H1 (cell line): ENCODE data around the gene HS1BP3. TPM values are rescaled to one million over a fixed set of nuclear protein-coding genes. Genes with fewer than 3 reads are reported as not detected.

Source experiments
- CTCF ChIA-PET: fragments of 300-600 bp; sonication (Branson Sonifier 250); formaldehyde crosslinking; loops from one replicate; lab custom pipeline; 2021; ENCODE audit not compliant: partially characterized antibody; lab: Charles Lee
- POLR2A ChIA-PET: fragments of 300-600 bp; sonication (Branson Sonifier 250); formaldehyde crosslinking; loops from one replicate; lab custom pipeline; 2021; ENCODE audit warnings: inconsistent platforms; ENCODE audit not compliant: partially characterized antibody; lab: Charles Lee
- DNase-seq, 2 experiments: peaks; one replicate each; pipeline versions ENCODE4 v3.0.0 to v3.0.0-alpha.2; 2010 to 2022; ENCODE audit warnings: low spot score in 2 of 2, low read depth in 1 of 2, mixed read lengths in 1 of 2
- FAIRE-seq: peaks from 2 replicates; lab custom pipeline; 2011; peaks lifted over from hg19 to GRCh38; lab: Jason Lieb, UNC
- H2AFZ ChIP-seq: 2 replicates; pipeline ENCODE4 v1.8.1; 2012; ENCODE audit warnings: low read length, inconsistent platforms
- H2AK5ac ChIP-seq: 2 replicates; pipeline ENCODE4 v1.6.1; 2013; ENCODE audit warnings: low read depth, low read length
- H2BK120ac ChIP-seq: replicated peaks from 2 replicates; pipeline ENCODE3; 2013; ENCODE audit warnings: low read depth, low read length, inconsistent platforms
- H2BK12ac ChIP-seq: 2 replicates; pipeline ENCODE4 v1.6.1; 2013; ENCODE audit warnings: low read depth, low read length
- H2BK15ac ChIP-seq: 2 replicates; pipeline ENCODE4 v1.6.1; 2013; ENCODE audit warnings: low read length
- H2BK20ac ChIP-seq: 2 replicates; pipeline ENCODE4 v1.6.1; 2013; ENCODE audit warnings: low read length
- H2BK5ac ChIP-seq: 2 replicates; pipeline ENCODE4 v1.6.1; 2013; ENCODE audit warnings: low read depth, low read length
- H3K14ac ChIP-seq: 2 replicates; pipeline ENCODE4 v1.6.1; 2013; ENCODE audit warnings: inconsistent platforms; ENCODE audit not compliant: insufficient read length
- H3K18ac ChIP-seq: 2 replicates; pipeline ENCODE4 v1.6.1; 2013; ENCODE audit warnings: low read length; ENCODE audit errors: extremely low read depth
- H3K23ac ChIP-seq: 2 replicates; pipeline ENCODE4 v1.6.1; 2013; ENCODE audit warnings: inconsistent platforms; ENCODE audit not compliant: insufficient read length
- H3K23me2 ChIP-seq: 2 replicates; pipeline ENCODE4 v1.6.1; 2013; ENCODE audit warnings: low read depth, low read length
- H3K27ac ChIP-seq: 2 replicates; pipeline ENCODE4 v1.6.1; 2011; ENCODE audit warnings: low read depth, low read length, inconsistent platforms
- H3K27me3 ChIP-seq, 4 experiments: replicated peaks in 1 of 4; 1 replicate in 1 of 4; 2 replicates in 3 of 4; pipeline versions ENCODE4 v1.6.1 to v1.8.1; 2011 to 2013; ENCODE audit warnings: low read length in 3 of 4, mild to moderate bottlenecking in 3 of 4, inconsistent platforms in 2 of 4, mixed read lengths in 2 of 4, moderate library complexity in 1 of 4; ENCODE audit not compliant: control insufficient read depth in 3 of 4, insufficient read depth in 3 of 4; ENCODE audit errors: extremely low read depth in 1 of 4
- H3K36me3 ChIP-seq, 4 experiments: 2 replicates each; pipeline versions ENCODE4 v1.6.1 to v1.8.1; 2011 to 2013; ENCODE audit warnings: mild to moderate bottlenecking in 4 of 4, low read length in 3 of 4, moderate library complexity in 2 of 4, control low read depth in 1 of 4, inconsistent platforms in 1 of 4; ENCODE audit not compliant: insufficient read depth in 4 of 4, control insufficient read depth in 2 of 4
- H3K4ac ChIP-seq: replicated peaks from 2 replicates; pipeline ENCODE3; 2013; ENCODE audit warnings: low read length, low read depth, mixed read lengths, inconsistent platforms; ENCODE audit not compliant: insufficient read length
- H3K4me1 ChIP-seq, 4 experiments: replicated peaks in 1 of 4; 1 replicate in 1 of 4; 2 replicates in 3 of 4; pipeline versions ENCODE4 v1.6.1 to v1.8.1; 2011 to 2013; ENCODE audit warnings: low read length in 3 of 4, inconsistent platforms in 2 of 4, mixed read lengths in 1 of 4; ENCODE audit not compliant: insufficient read depth in 4 of 4, control insufficient read depth in 3 of 4
- H3K4me2 ChIP-seq, 2 experiments: 2 replicates each; pipeline versions ENCODE4 v1.6.1 to v1.8.1; 2011 to 2013; ENCODE audit warnings: low read depth in 2 of 2, low read length in 2 of 2, control low read depth in 1 of 2, inconsistent platforms in 1 of 2, mild to moderate bottlenecking in 1 of 2; ENCODE audit not compliant: insufficient read depth in 1 of 2
- H3K4me3 ChIP-seq, 4 experiments: fragments of 200-600, 300-600 bp in 1 of 4; sonication (generic), shearing (Covaris generic), sonication (Bioruptor Twin) in 1 of 4; 2 replicates each; pipeline versions ENCODE4 v1.5.1 to v1.8.1; 2011 to 2016; ENCODE audit warnings: low read length in 4 of 4, low read depth in 3 of 4, control low read depth in 2 of 4, inconsistent platforms in 2 of 4, mild to moderate bottlenecking in 2 of 4, mixed read lengths in 1 of 4, moderate library complexity in 1 of 4; ENCODE audit not compliant: insufficient read depth in 2 of 4; ENCODE audit errors: extremely low read depth in 1 of 4
- H3K56ac ChIP-seq: replicated peaks from 2 replicates; pipeline ENCODE3; 2013; ENCODE audit warnings: low read depth, mild to moderate bottlenecking, mixed read lengths, low read length, inconsistent platforms; ENCODE audit not compliant: insufficient read length
- H3K79me1 ChIP-seq: 2 replicates; pipeline ENCODE4 v1.6.1; 2013; ENCODE audit warnings: low read depth, low read length, control low read depth
- H3K79me2 ChIP-seq, 2 experiments: 2 replicates each; pipeline versions ENCODE4 v1.6.1 to v1.8.1; 2012 to 2013; ENCODE audit warnings: low read length in 2 of 2, mild to moderate bottlenecking in 2 of 2, inconsistent platforms in 1 of 2; ENCODE audit not compliant: insufficient read depth in 2 of 2, control insufficient read depth in 1 of 2
- H3K9ac ChIP-seq, 4 experiments: replicated peaks in 1 of 4; 1 replicate in 1 of 4; 2 replicates in 3 of 4; pipeline versions ENCODE4 v1.6.1 to v1.8.1; 2011 to 2013; ENCODE audit warnings: low read depth in 3 of 4, low read length in 3 of 4, control low read depth in 2 of 4, mild to moderate bottlenecking in 2 of 4, moderate library complexity in 2 of 4, inconsistent platforms in 1 of 4; ENCODE audit errors: extremely low read depth in 1 of 4
- H3K9me3 ChIP-seq, 2 experiments: 2 replicates each; pipeline versions ENCODE4 v1.6.1 to v1.8.1; 2012 to 2013; ENCODE audit warnings: mild to moderate bottlenecking in 2 of 2, moderate library complexity in 2 of 2, control low read depth in 1 of 2, inconsistent platforms in 1 of 2, low read depth in 1 of 2, low read length in 1 of 2, mixed read lengths in 1 of 2; ENCODE audit not compliant: insufficient read depth in 2 of 2
- H4K20me1 ChIP-seq, 2 experiments: replicated peaks in 1 of 2; 2 replicates each; pipeline versions ENCODE3 to v1.8.1; 2011 to 2013; ENCODE audit warnings: inconsistent platforms in 2 of 2, low read length in 2 of 2, mild to moderate bottlenecking in 1 of 2; ENCODE audit not compliant: insufficient read depth in 2 of 2, control insufficient read depth in 1 of 2
- H4K5ac ChIP-seq: 2 replicates; pipeline ENCODE4 v1.6.1; 2013; ENCODE audit warnings: low read length, low read depth, mixed read lengths, inconsistent platforms; ENCODE audit not compliant: insufficient read length
- H4K8ac ChIP-seq: 2 replicates; pipeline ENCODE4 v1.8.0; 2013; ENCODE audit warnings: mild to moderate bottlenecking, moderate library complexity, low read length, inconsistent platforms; ENCODE audit not compliant: insufficient read depth; ENCODE audit errors: extremely low read depth
- H4K91ac ChIP-seq: replicated peaks from 2 replicates; pipeline ENCODE3; 2013; ENCODE audit warnings: low read length, mixed read lengths, inconsistent platforms; ENCODE audit not compliant: insufficient read length
- CEBPB ChIP-seq: IDR thresholded peaks from 2 replicates; pipeline ENCODE4 v1.6.1; 2012; ENCODE audit warnings: low read depth, low read length
- EZH2 ChIP-seq: fragments of 200-600 bp; sonication (generic); IDR thresholded peaks from 2 replicates; pipeline ENCODE4 v1.7.1; 2012; ENCODE audit warnings: low read depth, mild to moderate bottlenecking, moderate library complexity, low read length, inconsistent platforms; ENCODE audit not compliant: severe bottlenecking
- GABPA ChIP-seq: IDR thresholded peaks from 2 replicates; pipeline ENCODE4 v1.6.1; 2011; ENCODE audit warnings: mild to moderate bottlenecking, low read length, moderate library complexity, borderline replicate concordance; ENCODE audit not compliant: insufficient read depth
- GTF2F1 ChIP-seq: IDR thresholded peaks from 2 replicates; pipeline ENCODE4 v1.6.1; 2012; ENCODE audit warnings: low read depth, low read length, improper control_type of control experiment, borderline replicate concordance
- HDAC2 ChIP-seq, 2 experiments: fragments of 300-600 bp in 1 of 2; sonication (generic) in 1 of 2; IDR thresholded peaks; 2 replicates each; pipeline ENCODE4 v1.6.1; 2011 to 2012; ENCODE audit warnings: low read depth in 2 of 2, low read length in 2 of 2, mild to moderate bottlenecking in 2 of 2, moderate library complexity in 2 of 2, borderline replicate concordance in 1 of 2, inconsistent platforms in 1 of 2
- HDAC6 ChIP-seq: IDR thresholded peaks from one replicate; pipeline ENCODE4 v1.7.1; 2012; ENCODE audit warnings: low read depth, mild to moderate bottlenecking, inconsistent platforms, low read length, moderate library complexity
- JUN ChIP-seq: IDR thresholded peaks from 2 replicates; pipeline ENCODE4 v1.6.1; 2011; ENCODE audit warnings: low read depth, mild to moderate bottlenecking, improper control_type of control experiment, low read length
- KDM1A ChIP-seq: fragments of 200-600, 300-600 bp; sonication (generic); IDR thresholded peaks from 2 replicates; pipeline ENCODE4 v1.7.1; 2016; ENCODE audit warnings: mild to moderate bottlenecking, low read length, borderline replicate concordance
- KDM5A ChIP-seq: fragments of 200-600 bp; IDR thresholded peaks from 2 replicates; pipeline ENCODE4 v1.7.1; 2012; ENCODE audit warnings: mild to moderate bottlenecking, low read length, inconsistent platforms, mixed read lengths
- RNF2 ChIP-seq: fragments of 200-900, 300-1000 bp; sonication (generic); IDR thresholded peaks from 2 replicates; pipeline ENCODE4 v1.7.1; 2016; ENCODE audit warnings: borderline replicate concordance, low read depth, mild to moderate bottlenecking, antibody characterized with exemption, low read length; ENCODE audit not compliant: poor library complexity, severe bottlenecking; ENCODE audit errors: missing control alignments
- SAP30 ChIP-seq: fragments of 300-600 bp; sonication (generic); IDR thresholded peaks from 2 replicates; pipeline ENCODE4 v1.7.1; 2012; ENCODE audit warnings: low read length, moderate library complexity, mild to moderate bottlenecking, inconsistent platforms; ENCODE audit not compliant: insufficient read depth, insufficient replicate concordance
- SP4 ChIP-seq: IDR thresholded peaks from 2 replicates; pipeline ENCODE4 v1.6.1; 2012; ENCODE audit warnings: low read length, inconsistent platforms
- SUZ12 ChIP-seq: fragments of 200-600 bp; sonication (generic); IDR thresholded peaks from 2 replicates; pipeline ENCODE4 v1.6.1; 2012; ENCODE audit warnings: mild to moderate bottlenecking, inconsistent platforms, low read length, moderate library complexity, mixed read lengths
- YY1 ChIP-seq: IDR thresholded peaks from 2 replicates; pipeline ENCODE4 v1.6.1; 2011; ENCODE audit warnings: low read depth, mild to moderate bottlenecking, low read length
- WGBS, 2 experiments: shearing (Covaris generic) in 1 of 2; methylation state at CpG; one replicate each; pipeline versions ENCODE4 v1.1.6 to v1.1.7; 2013 to 2015; ENCODE audit warnings: low lambda C conversion rate in 2 of 2, mixed read lengths in 2 of 2, inconsistent platforms in 1 of 2, low coverage in 1 of 2, missing lambda C conversion rate in 1 of 2; ENCODE audit not compliant: insufficient replicate concordance in 2 of 2, insufficient coverage in 1 of 2, insufficient read length in 1 of 2; ENCODE audit errors: extremely low coverage in 1 of 2, missing lambda C conversion rate in 1 of 2; 5-methylcytosine and 5-hydroxymethylcytosine counted together
- polyA plus RNA-seq, 7 experiments: library from polyadenylated mRNA; depleted of rRNA in 3 of 7; stranded (reverse) in 5 of 7; unstranded in 2 of 7; fragments of >200 nt in 5 of 7; fragments of 200-250 nt in 2 of 7; gene quantifications; 1 replicate in 5 of 7; 2 replicates in 1 of 7; 4 replicates in 1 of 7; pipeline versions ENCODE4 v1.2.1 to v1.2.3, GENCODE V29; 2011 to 2013; ENCODE audit warnings: missing spikeins in 2 of 7, mixed read lengths in 2 of 7
- total RNA-seq: library from RNA; stranded (reverse); fragmentation: NEBNext Ultra II Directional; extraction: Animal tissue kit (Norgen Biotek cat#: 25700); gene quantifications from 2 replicates; pipeline ENCODE4 v1.2.1, GENCODE V29; 2021

HS1BP3 gene
- total and polyA plus RNA-seq, 2 of the 8 experiments (the other 6 are each of a cell fraction or from before 2014, with no cell fraction given), result 11.1 to 11.3 TPM

- Histone ChIP-seq H4K5ac (no peak overlapping the region), H4K20me1 (no peaks in the 10 kb centered on the region), H3K4me2 (no peak overlapping the region), H2BK12ac (no peak overlapping the region), H3K23me2 (no peaks in the 10 kb centered on the region), H2BK20ac (no peak overlapping the region), H4K91ac (no peak overlapping the region), H3K4me3 (no peak overlapping the region), H4K8ac (no peak overlapping the region), H3K4ac (no peak overlapping the region), H3K9ac (no peak overlapping the region), H2AK5ac (no peak overlapping the region), H3K4me1 (peaks cover 0 to 8% (median 3%) of the 10 kb centered on the region in 4 experiments; a peak in 4 of 7 replicates), H3K79me2 (no peaks in the 10 kb centered on the region), H2BK5ac (no peak overlapping the region), H2AFZ (no peak overlapping the region), H3K23ac (no peak overlapping the region), H3K9me3 (no peaks in the 10 kb centered on the region), H3K56ac (no peak overlapping the region), H3K27me3 (no peaks in the 10 kb centered on the region), H3K14ac (no peak overlapping the region), H2BK15ac (no peak overlapping the region), H3K79me1 (peaks cover 3% of the 10 kb centered on the region), H3K18ac (no peak overlapping the region), H3K27ac (no peak overlapping the region), H3K36me3 (no peaks in the 10 kb centered on the region), H2BK120ac (no peak overlapping the region)
- 84% methylated on average over 2 of the region's 6 CpGs; no CpG with 5 or more reads in 1 of the 2 experiments for WGBS, 2 experiments
- no peak for DNase-seq
- ChIA-PET POLR2A (interaction anchor here (1.0 to 3.0 kb wide), 2 partner anchors 8 to 182 kb away, joined by 3 to 13 read pairs; partner anchors contain the start of gene RHOB), CTCF (interaction anchor here (1.0 to 17.7 kb wide), 6 partner anchors 10 to 187 kb away, joined by 3 to 367 read pairs (median 15); partner anchors contain the start of gene RHOB)
- FAIRE-seq, result no peak
- TF ChIP-seq CEBPB (no peak), HDAC2 (IDR thresholded peaks at IDR 0.05; ENCODE audit: borderline replicate concordance in 1 of 2, low read depth in 2 of 2, low read length in 2 of 2) (no peak), JUN (no peak), HDAC6 (no peak), EZH2 (no peak), SUZ12 (no peak), KDM5A (no peak), SP4 (no peak), RNF2 (no peak), SAP30 (no peak), GTF2F1 (no peak), GABPA (no peak), YY1 (no peak), KDM1A (no peak)
Observed at GRCh38 chr2:20629181-20629580, 21.7 kb downstream of the HS1BP3 start.
